PC-9 (cell line): Measurements from ENCODE around the gene ASTN2.

Experiments used
- EZH2 ChIP-seq: fragments of 200-600 bp; sonication (generic); IDR thresholded peaks from 2 replicates; pipeline ENCODE4 v1.8.0; 2017; ENCODE audit warnings: antibody characterized with exemption, low read depth
- TF ChIP-seq, protein P1 (sequence below): fragments of 200-600 bp; sonication (generic); conservative IDR thresholded peaks from 2 replicates; pipeline ENCODE4 v1.6.1; 2017; ENCODE audit warnings: mixed run types, antibody characterized with exemption, mild to moderate bottlenecking, moderate library complexity

DNA sequence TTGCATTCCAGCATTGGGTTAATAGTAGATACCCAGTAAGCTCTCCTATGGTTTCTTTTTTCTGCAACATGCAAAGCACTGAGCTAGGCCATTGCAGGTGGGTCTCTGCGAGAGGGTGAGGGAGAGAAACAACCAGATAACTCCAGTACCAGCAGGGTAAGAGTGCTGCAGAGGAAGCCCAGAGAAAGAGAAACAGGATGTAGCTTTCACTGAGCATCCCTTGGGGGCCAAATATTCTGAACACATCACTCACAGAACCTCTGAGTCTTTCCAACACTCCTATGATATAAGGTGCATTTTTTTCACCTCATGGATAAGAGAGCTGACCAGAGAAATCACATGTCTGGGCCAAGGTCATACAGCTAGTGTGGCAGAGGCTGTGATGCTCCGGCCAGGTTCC lies 651.1 kb downstream of the ASTN2 start:
- TF ChIP-seq, protein P1, sequence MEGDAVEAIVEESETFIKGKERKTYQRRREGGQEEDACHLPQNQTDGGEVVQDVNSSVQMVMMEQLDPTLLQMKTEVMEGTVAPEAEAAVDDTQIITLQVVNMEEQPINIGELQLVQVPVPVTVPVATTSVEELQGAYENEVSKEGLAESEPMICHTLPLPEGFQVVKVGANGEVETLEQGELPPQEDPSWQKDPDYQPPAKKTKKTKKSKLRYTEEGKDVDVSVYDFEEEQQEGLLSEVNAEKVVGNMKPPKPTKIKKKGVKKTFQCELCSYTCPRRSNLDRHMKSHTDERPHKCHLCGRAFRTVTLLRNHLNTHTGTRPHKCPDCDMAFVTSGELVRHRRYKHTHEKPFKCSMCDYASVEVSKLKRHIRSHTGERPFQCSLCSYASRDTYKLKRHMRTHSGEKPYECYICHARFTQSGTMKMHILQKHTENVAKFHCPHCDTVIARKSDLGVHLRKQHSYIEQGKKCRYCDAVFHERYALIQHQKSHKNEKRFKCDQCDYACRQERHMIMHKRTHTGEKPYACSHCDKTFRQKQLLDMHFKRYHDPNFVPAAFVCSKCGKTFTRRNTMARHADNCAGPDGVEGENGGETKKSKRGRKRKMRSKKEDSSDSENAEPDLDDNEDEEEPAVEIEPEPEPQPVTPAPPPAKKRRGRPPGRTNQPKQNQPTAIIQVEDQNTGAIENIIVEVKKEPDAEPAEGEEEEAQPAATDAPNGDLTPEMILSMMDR = no peak
- TF ChIP-seq EZH2 = no peak
